GM10266 (cell line): ENCODE measurements around the gene INTU.
"Not testable (repeated sequence)": the region's sequence is repeated elsewhere in the genome, so short reads cannot be mapped to it uniquely, and the experiment has no call there.

Experiments used
- DNase-seq: peaks from one replicate; pipeline ENCODE4 v3.0.0; 2012; ENCODE audit errors: extremely low spot score
- TF ChIP-seq, protein P1 (sequence below): IDR thresholded peaks from 2 replicates; pipeline ENCODE4 v1.5.1; 2012; ENCODE audit warnings: mild to moderate bottlenecking, low read depth; ENCODE audit not compliant: control insufficient read depth, insufficient read depth; ENCODE audit errors: missing control alignments

INTU gene

DNA sequence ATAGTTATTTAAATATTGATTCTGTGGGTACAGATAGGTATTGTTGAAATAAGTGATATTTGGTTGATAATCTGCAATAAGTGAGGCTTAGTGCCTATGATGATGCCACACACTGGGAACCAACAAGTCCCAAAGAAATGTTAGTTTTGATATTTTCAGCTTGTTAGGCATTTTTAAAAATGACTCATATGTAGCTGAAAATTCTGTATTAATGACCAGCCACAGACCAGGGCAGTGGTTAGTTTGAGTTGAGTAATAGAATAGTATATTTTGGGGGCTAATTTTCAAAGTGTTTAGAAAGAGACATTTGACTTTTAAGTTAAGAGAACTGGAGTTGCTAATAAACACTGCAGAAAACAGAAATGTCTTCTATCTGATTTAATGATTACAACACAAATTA is 9.4 kb downstream of the INTU start:
- TF ChIP-seq, protein P1, sequence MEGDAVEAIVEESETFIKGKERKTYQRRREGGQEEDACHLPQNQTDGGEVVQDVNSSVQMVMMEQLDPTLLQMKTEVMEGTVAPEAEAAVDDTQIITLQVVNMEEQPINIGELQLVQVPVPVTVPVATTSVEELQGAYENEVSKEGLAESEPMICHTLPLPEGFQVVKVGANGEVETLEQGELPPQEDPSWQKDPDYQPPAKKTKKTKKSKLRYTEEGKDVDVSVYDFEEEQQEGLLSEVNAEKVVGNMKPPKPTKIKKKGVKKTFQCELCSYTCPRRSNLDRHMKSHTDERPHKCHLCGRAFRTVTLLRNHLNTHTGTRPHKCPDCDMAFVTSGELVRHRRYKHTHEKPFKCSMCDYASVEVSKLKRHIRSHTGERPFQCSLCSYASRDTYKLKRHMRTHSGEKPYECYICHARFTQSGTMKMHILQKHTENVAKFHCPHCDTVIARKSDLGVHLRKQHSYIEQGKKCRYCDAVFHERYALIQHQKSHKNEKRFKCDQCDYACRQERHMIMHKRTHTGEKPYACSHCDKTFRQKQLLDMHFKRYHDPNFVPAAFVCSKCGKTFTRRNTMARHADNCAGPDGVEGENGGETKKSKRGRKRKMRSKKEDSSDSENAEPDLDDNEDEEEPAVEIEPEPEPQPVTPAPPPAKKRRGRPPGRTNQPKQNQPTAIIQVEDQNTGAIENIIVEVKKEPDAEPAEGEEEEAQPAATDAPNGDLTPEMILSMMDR: no peak
- DNase-seq: no peak

DNA sequence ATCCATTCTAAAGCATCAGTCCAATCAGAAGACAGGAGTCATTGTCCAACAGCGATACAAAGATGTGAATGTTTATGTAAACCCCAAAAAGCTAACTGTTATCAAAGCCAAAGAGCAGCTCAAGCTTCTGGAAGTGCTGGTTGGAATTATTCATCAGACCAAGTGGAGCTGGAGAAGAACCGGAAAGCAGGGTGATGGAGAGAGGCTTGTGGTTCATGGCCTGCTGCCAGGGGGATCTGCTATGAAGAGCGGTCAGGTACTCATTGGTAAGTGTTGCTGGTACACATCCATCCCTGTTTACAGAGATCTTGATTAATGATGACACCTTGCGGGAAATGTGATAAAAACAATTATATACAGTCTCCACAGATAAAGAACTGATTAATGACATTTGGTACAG is 11.0 kb downstream of the INTU start:
- no peak for DNase-seq
- TF ChIP-seq, protein P1: no peak

DNA sequence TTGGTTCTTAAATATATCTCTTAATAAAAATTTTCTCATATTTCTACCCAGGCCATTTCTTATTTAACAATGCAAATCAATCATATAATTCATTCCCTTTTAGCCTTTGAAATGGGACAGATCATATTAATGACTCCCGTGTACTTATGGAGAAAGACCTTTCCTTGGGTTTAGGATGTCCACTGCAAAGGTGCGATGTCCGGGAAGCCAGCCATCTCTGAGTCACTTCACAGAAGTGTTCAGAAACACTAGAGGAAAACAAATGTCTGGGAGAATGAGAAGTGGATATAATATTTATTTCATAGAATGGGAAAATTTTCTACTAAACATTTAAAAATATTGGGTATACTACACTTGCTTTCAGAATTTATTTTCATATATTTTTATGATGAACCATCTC is 15.3 kb downstream of the INTU start:
- DNase-seq: no peak

DNA sequence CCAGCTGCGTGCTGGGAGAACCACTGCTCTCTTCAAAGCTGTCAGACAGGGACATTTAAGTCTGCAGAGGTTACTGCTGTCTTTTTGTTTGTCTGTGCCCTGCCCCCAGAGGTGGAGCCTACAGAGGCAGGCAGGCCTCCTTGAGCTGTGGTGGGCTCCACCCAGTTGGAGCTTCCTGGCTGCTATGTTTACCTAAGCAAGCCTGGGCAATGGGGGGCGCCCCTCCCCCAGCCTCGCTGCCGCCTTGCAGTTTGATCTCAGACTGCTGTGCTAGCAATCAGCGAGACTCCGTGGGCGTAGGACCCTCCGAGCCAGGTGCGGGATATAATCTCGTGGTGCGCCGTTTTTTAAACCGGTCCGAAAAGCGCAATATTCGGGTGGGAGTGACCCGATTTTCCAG is 22.8 kb downstream of the INTU start:
- DNase-seq: not testable (repeated sequence)

More for the DNA sequence above, 15.3 kb downstream of the INTU start:
- TF ChIP-seq, protein P1: no peak

DNA sequence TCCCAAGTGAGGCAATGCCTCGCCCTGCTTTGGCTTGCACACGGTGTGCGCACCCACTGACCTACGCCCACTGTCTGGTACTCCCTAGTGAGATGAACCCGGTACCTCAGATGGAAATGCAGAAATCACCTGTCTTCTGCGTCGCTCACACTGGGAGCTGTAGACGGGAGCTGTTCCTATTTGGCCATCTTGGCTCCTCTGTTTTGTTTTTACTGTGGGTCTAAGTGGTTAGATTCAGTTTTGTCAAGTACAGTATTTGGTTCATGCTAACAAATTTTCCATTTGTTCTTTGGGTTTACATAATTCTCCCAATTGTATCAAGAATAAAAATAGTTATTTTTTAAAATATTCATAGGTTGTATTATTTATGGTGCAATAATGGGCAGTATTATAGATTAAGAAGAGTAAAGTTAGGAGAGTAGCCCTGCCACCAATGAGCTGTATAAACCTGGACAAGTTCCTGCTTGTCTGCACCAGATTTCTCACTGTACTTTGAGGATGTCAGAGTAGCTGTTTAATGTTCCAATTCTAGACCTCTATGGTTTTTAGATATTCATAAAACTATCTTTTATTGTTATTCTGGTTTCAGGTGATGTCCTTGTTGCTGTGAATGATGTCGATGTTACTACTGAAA is 23.4 kb downstream of the INTU start:
- no peak for DNase-seq
- TF ChIP-seq, protein P1: no peak

DNA sequence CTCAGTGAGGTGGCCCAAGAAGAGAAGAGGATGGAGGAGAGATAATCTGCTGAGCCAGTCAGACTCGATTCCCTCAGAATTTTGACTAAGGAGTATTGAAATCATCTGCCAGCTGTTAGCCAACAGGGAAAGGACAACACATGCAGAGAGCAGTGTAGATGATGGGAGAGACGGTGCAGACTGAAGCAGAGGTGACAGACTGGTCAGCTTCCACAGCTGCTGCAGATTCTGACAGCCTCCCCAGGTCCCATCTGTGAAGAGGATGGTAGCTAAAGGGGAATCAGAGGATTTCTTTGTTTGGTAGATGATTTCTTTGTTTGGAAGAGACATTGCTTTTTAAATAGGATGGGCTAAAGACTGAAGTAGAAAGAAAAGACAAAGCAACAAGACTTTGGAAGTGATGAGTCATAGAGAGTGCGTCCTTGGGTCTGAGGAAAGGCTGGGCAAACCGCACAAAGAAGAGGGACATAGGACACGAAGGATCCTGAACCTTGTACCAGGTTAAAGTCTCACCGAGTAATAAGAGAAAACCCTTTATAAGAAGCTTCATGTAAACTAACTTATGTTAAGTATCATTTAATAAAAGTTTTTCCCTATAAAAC is 27.6 kb downstream of the INTU start:
- TF ChIP-seq, protein P1: no peak
- DNase-seq: no peak

DNA sequence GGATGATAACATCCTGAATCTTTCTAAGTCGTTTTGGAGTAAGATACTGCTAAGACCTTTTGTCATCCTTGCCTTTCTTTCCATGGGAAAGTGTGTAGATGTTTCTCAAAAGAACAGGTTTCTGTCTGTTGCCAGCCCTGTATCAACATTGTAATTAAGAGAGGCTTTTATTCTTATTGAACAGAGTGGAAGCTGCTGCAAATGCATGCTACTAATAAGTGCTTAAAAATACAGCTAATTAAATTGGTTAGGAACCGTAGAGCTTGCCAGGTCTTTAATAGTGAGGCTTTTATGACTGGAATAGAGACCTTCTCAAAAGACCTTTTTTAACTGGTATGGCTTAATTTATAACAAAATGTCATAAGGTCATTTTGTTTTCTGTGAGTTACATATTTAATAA is 34.4 kb downstream of the INTU start:
- DNase-seq: no peak
- TF ChIP-seq, protein P1: no peak

DNA sequence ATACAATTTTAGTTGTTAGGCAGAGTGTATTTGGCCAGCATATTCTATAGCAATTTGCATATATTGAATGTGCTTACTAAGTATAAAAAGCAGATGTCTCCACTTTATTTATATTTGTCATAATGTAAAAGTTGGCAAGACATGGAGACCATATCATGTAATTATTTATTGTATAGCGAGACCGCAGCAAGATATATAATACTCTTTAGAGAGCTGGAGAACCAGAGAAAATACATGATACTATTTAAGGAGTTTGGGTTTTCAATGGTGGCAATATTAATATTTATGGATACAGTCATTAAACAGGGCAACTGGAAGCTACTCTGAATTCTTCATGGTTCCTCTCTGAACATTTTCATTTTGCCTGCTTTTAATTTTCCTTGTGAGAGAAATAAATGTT is 35.0 kb downstream of the INTU start:
- no peak for DNase-seq

More for the DNA sequence above, 35.0 kb downstream of the INTU start:
- TF ChIP-seq, protein P1: no peak
